SK-N-SH (cell line): Measurements from ENCODE around the gene IL18RAP. TPM values are rescaled to one million over a fixed set of nuclear protein-coding genes. Genes with fewer than 3 reads are reported as not detected.

ENCODE experiments used
- CTCF ChIA-PET: fragments of 300-600, 350-600 bp; formaldehyde crosslinking; extraction: SDS; loops from one replicate; lab custom pipeline; 2021; lab: Yijun Ruan, JAX
- POLR2A ChIA-PET: fragments of 350-600 bp; sonication (Branson Sonifier 250); formaldehyde crosslinking; extraction: SDS; loops from one replicate; lab custom pipeline; 2020; ENCODE audit warnings: antibody characterized with exemption, inconsistent platforms; lab: Yijun Ruan, JAX
- DNase-seq: peaks from one replicate; pipeline ENCODE4 v3.0.0; 2012
- H2AFZ ChIP-seq: fragments of 200-600 bp; sonication (generic); 2 replicates; pipeline ENCODE4 v1.8.1; 2016; ENCODE audit warnings: antibody characterized with exemption, mild to moderate bottlenecking, low read depth
- H3F3A ChIP-seq: fragments of 200-600 bp; sonication (generic); replicated peaks from 2 replicates; pipeline ENCODE3; 2016; ENCODE audit warnings: antibody characterized with exemption, mild to moderate bottlenecking; ENCODE audit not compliant: insufficient read depth
- H3K27ac ChIP-seq, 2 experiments: fragments of 200-500 bp in 1 of 2; fragments of 200-600 bp in 1 of 2; sonication (Bioruptor generic) in 1 of 2; sonication (generic), shearing (Covaris generic) in 1 of 2; 2 replicates each; pipeline versions ENCODE4 v1.5.1 to v1.6.1; 2014 to 2016; ENCODE audit warnings: low read depth in 2 of 2, inconsistent platforms in 1 of 2, low read length in 1 of 2, mild to moderate bottlenecking in 1 of 2, mixed read lengths in 1 of 2
- H3K27me3 ChIP-seq: fragments of 200-600 bp; sonication (generic), shearing (Covaris generic); 2 replicates; pipeline ENCODE4 v1.6.1; 2016; ENCODE audit warnings: mixed run types; ENCODE audit not compliant: insufficient read depth
- H3K36me3 ChIP-seq, 2 experiments: fragments of 200-500 bp in 1 of 2; fragments of 200-600 bp in 1 of 2; sonication (Bioruptor generic) in 1 of 2; sonication (generic) in 1 of 2; replicated peaks in 1 of 2; 2 replicates each; pipeline versions ENCODE3 to v1.5.1; 2014 to 2016; ENCODE audit warnings: low read length in 1 of 2, mild to moderate bottlenecking in 1 of 2; ENCODE audit not compliant: insufficient read depth in 2 of 2, control insufficient read depth in 1 of 2
- H3K4me1 ChIP-seq, 2 experiments: fragments of 200-500 bp in 1 of 2; fragments of 200-600 bp in 1 of 2; sonication (Bioruptor generic) in 1 of 2; sonication (generic), shearing (Covaris generic) in 1 of 2; 2 replicates each; pipeline versions ENCODE4 v1.5.1 to v1.6.1; 2014 to 2016; ENCODE audit warnings: low read depth in 1 of 2, low read length in 1 of 2, mixed run types in 1 of 2; ENCODE audit not compliant: insufficient read depth in 2 of 2, control insufficient read depth in 1 of 2
- H3K4me2 ChIP-seq: fragments of 200-600 bp; sonication (generic), shearing (Covaris generic); 2 replicates; pipeline ENCODE4 v1.6.1; 2017; ENCODE audit warnings: mixed run types
- H3K4me3 ChIP-seq, 2 experiments: fragments of 200-500 bp in 1 of 2; fragments of 200-600 bp in 1 of 2; sonication (Bioruptor generic) in 1 of 2; sonication (generic), shearing (Covaris generic) in 1 of 2; 2 replicates each; pipeline versions ENCODE4 v1.5.1 to v1.8.1; 2014 to 2016; ENCODE audit warnings: low read depth in 2 of 2, inconsistent platforms in 1 of 2, low read length in 1 of 2, mild to moderate bottlenecking in 1 of 2, mixed read lengths in 1 of 2, moderate library complexity in 1 of 2
- H3K79me2 ChIP-seq: fragments of 200-600 bp; sonication (generic); 2 replicates; pipeline ENCODE4 v1.8.1; 2017; ENCODE audit warnings: mild to moderate bottlenecking; ENCODE audit not compliant: insufficient read depth
- H3K9ac ChIP-seq: fragments of 200-600 bp; sonication (generic); 2 replicates; pipeline ENCODE4 v1.6.1; 2017; ENCODE audit warnings: mixed run types
- H3K9me2 ChIP-seq: fragments of 200-600 bp; sonication (generic); 2 replicates; pipeline ENCODE4 v1.6.1; 2017; ENCODE audit warnings: mixed run types
- H3K9me3 ChIP-seq: fragments of 200-600 bp; sonication (generic); 2 replicates; pipeline ENCODE4 v1.6.1; 2017; ENCODE audit warnings: mixed run types, mild to moderate bottlenecking, moderate library complexity
- H4K20me1 ChIP-seq: fragments of 200-600 bp; sonication (generic); 2 replicates; pipeline ENCODE4 v1.6.1; 2017; ENCODE audit warnings: mild to moderate bottlenecking, mixed run types; ENCODE audit not compliant: insufficient read depth
- EP300 ChIP-seq, 2 experiments: IDR thresholded peaks; 2 replicates each; pipeline versions ENCODE4 v1.4.0 to v1.6.1; 2012; ENCODE audit warnings: borderline replicate concordance in 1 of 2, low read depth in 1 of 2, low read length in 1 of 2
- EZH2phosphoT487 ChIP-seq: fragments of 200-600 bp; sonication (generic); IDR thresholded peaks from 2 replicates; pipeline ENCODE4 v1.6.1; 2017; ENCODE audit warnings: low read depth, mixed run types, mild to moderate bottlenecking, antibody characterized with exemption, moderate library complexity, borderline replicate concordance
- FOSL2 ChIP-seq: IDR thresholded peaks from 2 replicates; pipeline ENCODE4 v1.4.0; 2012; ENCODE audit warnings: low read depth, mild to moderate bottlenecking, moderate library complexity, borderline replicate concordance
- GATA2 ChIP-seq: sonication (generic); formaldehyde crosslinking; IDR thresholded peaks from 2 replicates; pipeline ENCODE4 v1.5.0; 2020; ENCODE audit warnings: mild to moderate bottlenecking, missing genetic modification reagents
- MXI1 ChIP-seq: IDR thresholded peaks from 2 replicates; pipeline ENCODE4 v1.6.1; 2012; ENCODE audit warnings: mild to moderate bottlenecking, low read depth, low read length, improper control_type of control experiment
- NRF1 ChIP-seq: IDR thresholded peaks from 2 replicates; pipeline ENCODE4 v1.6.1; 2012; ENCODE audit warnings: low read depth, mild to moderate bottlenecking, low read length
- TAF1 ChIP-seq: IDR thresholded peaks from 2 replicates; pipeline ENCODE4 v1.6.1; 2012; ENCODE audit warnings: low read depth, mild to moderate bottlenecking, low read length, moderate library complexity, borderline replicate concordance
- TEAD4 ChIP-seq: IDR thresholded peaks from 2 replicates; pipeline ENCODE4 v1.4.0; 2012; ENCODE audit warnings: mild to moderate bottlenecking, borderline replicate concordance; ENCODE audit not compliant: insufficient read depth
- WGBS: methylation state at CpG from one replicate; pipeline ENCODE4 v1.1.6; 2017; ENCODE audit warnings: low lambda C conversion rate; 5-methylcytosine and 5-hydroxymethylcytosine counted together
- polyA plus RNA-seq, 3 experiments: library from polyadenylated mRNA; depleted of rRNA; stranded (reverse); fragments of >200 nt; gene quantifications; 2 replicates each; pipeline ENCODE4 v1.2.3, GENCODE V29; 2012
- TF ChIP-seq, protein P1 (sequence below): IDR thresholded peaks from 2 replicates; pipeline ENCODE4 v1.4.0; 2012; ENCODE audit warnings: low read depth, borderline replicate concordance
- TF ChIP-seq, protein P2 (sequence below): IDR thresholded peaks from 2 replicates; pipeline ENCODE4 v1.6.1; 2012; ENCODE audit warnings: mild to moderate bottlenecking, low read depth, low read length, moderate library complexity

IL18RAP gene
- polyA plus RNA-seq, 1 of the 3 experiments (the other 2 are of a cell fraction), result not detected

DNA sequence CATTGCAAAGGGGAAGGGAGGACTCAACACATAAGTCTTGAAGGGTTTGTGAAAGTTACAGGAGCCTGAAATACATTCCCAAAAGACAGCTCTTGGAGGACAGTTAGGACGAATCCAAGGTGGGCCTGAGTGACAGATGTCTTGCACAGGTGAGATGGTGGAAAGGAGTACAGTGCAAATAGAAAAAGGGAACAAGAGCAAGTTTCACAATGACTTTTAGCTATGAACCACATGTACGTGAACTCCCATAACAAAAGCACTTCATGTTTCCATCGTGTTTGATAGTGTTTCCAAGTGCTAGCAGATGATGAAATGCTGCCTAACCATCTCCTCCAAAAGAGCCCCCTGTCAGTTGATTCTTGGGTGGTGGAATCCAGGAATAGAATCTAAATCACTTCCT is 1.8 kb downstream of the IL18RAP start:
- Histone ChIP-seq H4K20me1 (no peaks in the 10 kb centered on the region), H3K27me3 (peaks cover 6% of the 10 kb centered on the region; the same call in 1 of the 2 replicates), H3F3A (no peaks in the 10 kb centered on the region), H3K4me1 (no peaks in the 10 kb centered on the region), H3K79me2 (no peaks in the 10 kb centered on the region), H3K27ac (no peak overlapping the region), H3K36me3 (no peaks in the 10 kb centered on the region)
- ChIA-PET POLR2A (no interaction called here), CTCF (no interaction called here)
- WGBS, result 0% methylated on average over 3 of the region's 3 CpGs
- DNase-seq, result no peak
- no peak for TF ChIP-seq NRF1
- TF ChIP-seq TEAD4, result no peak
- no peak for TF ChIP-seq TAF1
- TF ChIP-seq, protein P1, sequence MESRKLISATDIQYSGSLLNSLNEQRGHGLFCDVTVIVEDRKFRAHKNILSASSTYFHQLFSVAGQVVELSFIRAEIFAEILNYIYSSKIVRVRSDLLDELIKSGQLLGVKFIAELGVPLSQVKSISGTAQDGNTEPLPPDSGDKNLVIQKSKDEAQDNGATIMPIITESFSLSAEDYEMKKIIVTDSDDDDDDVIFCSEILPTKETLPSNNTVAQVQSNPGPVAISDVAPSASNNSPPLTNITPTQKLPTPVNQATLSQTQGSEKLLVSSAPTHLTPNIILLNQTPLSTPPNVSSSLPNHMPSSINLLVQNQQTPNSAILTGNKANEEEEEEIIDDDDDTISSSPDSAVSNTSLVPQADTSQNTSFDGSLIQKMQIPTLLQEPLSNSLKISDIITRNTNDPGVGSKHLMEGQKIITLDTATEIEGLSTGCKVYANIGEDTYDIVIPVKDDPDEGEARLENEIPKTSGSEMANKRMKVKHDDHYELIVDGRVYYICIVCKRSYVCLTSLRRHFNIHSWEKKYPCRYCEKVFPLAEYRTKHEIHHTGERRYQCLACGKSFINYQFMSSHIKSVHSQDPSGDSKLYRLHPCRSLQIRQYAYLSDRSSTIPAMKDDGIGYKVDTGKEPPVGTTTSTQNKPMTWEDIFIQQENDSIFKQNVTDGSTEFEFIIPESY, result no peak
- TF ChIP-seq FOSL2, result no peak
- no peak for TF ChIP-seq EZH2phosphoT487
- TF ChIP-seq MXI1, result no peak
- TF ChIP-seq, protein P2, sequence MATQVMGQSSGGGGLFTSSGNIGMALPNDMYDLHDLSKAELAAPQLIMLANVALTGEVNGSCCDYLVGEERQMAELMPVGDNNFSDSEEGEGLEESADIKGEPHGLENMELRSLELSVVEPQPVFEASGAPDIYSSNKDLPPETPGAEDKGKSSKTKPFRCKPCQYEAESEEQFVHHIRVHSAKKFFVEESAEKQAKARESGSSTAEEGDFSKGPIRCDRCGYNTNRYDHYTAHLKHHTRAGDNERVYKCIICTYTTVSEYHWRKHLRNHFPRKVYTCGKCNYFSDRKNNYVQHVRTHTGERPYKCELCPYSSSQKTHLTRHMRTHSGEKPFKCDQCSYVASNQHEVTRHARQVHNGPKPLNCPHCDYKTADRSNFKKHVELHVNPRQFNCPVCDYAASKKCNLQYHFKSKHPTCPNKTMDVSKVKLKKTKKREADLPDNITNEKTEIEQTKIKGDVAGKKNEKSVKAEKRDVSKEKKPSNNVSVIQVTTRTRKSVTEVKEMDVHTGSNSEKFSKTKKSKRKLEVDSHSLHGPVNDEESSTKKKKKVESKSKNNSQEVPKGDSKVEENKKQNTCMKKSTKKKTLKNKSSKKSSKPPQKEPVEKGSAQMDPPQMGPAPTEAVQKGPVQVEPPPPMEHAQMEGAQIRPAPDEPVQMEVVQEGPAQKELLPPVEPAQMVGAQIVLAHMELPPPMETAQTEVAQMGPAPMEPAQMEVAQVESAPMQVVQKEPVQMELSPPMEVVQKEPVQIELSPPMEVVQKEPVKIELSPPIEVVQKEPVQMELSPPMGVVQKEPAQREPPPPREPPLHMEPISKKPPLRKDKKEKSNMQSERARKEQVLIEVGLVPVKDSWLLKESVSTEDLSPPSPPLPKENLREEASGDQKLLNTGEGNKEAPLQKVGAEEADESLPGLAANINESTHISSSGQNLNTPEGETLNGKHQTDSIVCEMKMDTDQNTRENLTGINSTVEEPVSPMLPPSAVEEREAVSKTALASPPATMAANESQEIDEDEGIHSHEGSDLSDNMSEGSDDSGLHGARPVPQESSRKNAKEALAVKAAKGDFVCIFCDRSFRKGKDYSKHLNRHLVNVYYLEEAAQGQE, result no peak
- TF ChIP-seq EP300 (IDR thresholded peaks at IDR 0.05; ENCODE audit: borderline replicate concordance in 1 of 2, low read depth in 1 of 2, low read length in 1 of 2), result no peak
- no peak for TF ChIP-seq GATA2 (CRISPR knock-in tag)
- TF ChIP-seq, all 33 proteins: peak for 0
- no peak overlapping the region for H3K4me3 ChIP-seq
- H3K9me2 ChIP-seq, result no peaks in the 10 kb centered on the region; the same call in 1 of the 2 replicates
- H3K4me2 ChIP-seq, result no peak overlapping the region
- H2AFZ ChIP-seq, result no peak overlapping the region
- H3K9me3 ChIP-seq, result no peaks in the 10 kb centered on the region
- H3K9ac ChIP-seq, result no peak overlapping the region
